ENCODE measurements around the gene CCL2.

CCL2 gene

GRCh38 chr17:34265711-34266110, 10.6 kb downstream of the CCL2 start:
- no peak for DNase-seq (ENCODE audit: low spot score)

- no peak for DNase-seq (ENCODE audit: low spot score)
Observed at GRCh38 chr17:34269969-34270368, 14.9 kb downstream of the CCL2 start, which contains the start of gene CCL7. Gene CCL7 (plus strand): TSS chr17:34270221. CDS start chr17:34270291, 70 bp downstream.

- no peak for DNase-seq (ENCODE audit: low spot score)
Observed at GRCh38 chr17:34275881-34276280, 20.8 kb downstream of the CCL2 start.

DNA sequence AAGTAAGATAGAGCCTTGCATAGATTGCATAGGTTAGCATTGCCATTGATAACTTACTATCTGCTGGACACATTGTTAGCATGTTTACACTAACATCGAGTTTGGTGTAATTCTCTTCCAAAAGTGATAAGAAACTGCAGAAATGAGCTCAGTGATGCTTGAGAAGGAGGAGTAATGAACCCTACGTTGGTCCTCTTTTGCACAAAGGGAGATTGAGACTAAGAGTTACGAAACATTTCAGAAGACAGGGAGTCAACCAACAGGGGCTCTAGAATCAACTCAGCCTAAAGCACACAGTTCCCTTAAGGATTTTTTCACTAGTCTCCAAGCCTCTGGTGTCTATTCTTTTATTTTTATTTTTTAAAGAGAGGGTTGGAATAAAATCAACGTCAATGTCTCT, 21.7 kb downstream of the CCL2 start:
- no peak for DNase-seq (ENCODE audit: low spot score)

- no peak for DNase-seq (ENCODE audit: low spot score)
Observed at GRCh38 chr17:34283571-34283970, 28.5 kb downstream of the CCL2 start.

DNA sequence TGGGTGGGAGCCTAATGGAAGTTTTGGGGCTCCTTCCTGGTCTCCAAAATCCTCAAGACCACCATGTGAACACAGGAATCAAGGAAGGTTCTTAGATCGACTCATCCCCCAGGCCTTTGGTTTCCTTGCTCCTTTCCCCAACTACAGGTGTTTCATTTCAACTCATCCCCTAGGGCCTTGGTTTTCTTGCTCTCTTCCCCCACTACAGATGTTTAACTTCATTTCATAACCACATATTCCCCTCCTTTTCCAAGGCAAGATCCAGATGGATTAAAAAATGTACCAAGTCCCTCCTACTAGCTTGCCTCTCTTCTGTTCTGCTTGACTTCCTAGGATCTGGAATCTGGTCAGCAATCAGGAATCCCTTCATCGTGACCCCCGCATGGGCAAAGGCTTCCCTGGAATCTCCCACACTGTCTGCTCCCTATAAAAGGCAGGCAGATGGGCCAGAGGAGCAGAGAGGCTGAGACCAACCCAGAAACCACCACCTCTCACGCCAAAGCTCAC, 30.3 kb downstream of the CCL2 start, which contains the start of gene CCL11:
CCL11 (plus strand) TSS at position 457 of the 507 bp plus-strand sequence. CDS start 67 bp downstream, outside the sequence.
- DNase-seq (ENCODE audit: low spot score): no peak

- no peak for DNase-seq (ENCODE audit: low spot score)
Observed at GRCh38 chr17:34287875-34288274, 32.8 kb downstream of the CCL2 start.

DNA sequence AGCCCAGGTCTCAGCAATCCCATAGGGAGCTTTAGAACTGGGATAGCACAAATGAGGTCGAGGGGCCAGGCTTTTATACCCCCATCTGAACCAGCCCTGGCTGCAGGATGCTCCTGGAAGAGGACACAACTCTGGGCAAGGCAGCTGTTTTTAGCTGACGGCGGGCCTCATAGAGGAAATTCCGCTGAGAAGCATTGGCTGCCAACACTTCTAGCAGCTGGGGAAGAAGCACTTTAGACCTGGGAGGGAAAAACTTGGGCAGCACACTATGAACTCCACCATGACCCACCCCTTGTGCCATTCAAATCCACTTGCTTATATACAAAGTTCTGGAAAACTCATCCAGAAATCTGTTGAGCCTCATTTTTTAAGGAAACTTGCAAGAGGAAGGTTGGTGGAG, 35.5 kb downstream of the CCL2 start:
- DNase-seq (ENCODE audit: low spot score): no peak

- DNase-seq (ENCODE audit: low spot score): no peak
Observed at GRCh38 chr17:34291721-34292348, 36.8 kb downstream of the CCL2 start.

GRCh38 chr17:34299027-34299426, 43.9 kb downstream of the CCL2 start:
- DNase-seq (ENCODE audit: low spot score): no peak

DNA sequence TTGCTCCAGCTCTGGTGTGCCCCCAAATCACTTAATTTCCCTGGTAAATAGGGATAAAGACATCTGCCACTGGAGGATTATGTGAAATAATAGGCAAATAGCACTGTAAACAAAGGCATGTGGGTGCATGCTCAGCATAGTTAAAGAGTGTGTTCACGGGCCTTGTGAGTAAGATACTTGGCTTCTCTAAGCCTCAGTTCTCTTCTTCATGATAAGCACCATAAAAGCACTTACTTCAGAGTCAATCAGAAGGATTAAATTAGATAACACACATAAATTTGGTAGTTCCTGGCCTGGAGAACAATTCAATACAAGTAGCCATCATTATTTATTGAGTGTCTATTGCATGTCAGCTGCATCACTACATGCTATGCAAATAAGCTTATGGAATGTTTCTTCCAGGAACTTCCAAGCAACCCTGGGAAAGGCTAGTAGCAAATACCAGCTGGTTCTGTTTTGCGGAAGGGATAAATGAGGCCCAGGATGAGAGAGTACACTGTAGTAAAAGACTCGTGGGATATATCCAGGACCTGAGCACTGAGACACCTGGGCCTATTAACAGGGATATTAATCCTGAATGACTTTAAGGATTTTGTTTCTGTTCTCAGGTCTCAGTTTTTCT, 45.0 kb downstream of the CCL2 start:
- no peak for DNase-seq (ENCODE audit: low spot score)

GRCh38 chr17:34300652-34301370, 45.7 kb downstream of the CCL2 start:
- DNase-seq (ENCODE audit: low spot score): no peak

DNA sequence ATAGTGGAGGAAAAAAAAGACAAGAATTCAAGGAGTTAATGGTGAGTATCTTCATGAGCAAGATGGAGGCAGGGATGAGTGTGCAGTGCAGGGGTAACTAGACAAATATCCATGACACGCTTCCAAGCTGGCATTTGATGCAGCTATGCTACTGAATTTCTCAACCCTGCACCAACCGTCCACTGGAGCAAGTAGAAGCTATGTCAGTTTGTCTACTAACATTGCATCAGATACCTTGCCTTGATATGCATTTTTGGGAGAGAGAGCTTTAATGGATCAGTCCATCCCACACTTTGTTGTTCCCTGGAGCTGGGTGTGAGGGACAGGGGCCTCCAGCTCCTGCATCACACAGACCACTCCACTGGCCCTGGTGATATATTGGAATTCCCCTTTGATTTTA, 46.9 kb downstream of the CCL2 start:
- no peak for DNase-seq (ENCODE audit: low spot score)

DNA sequence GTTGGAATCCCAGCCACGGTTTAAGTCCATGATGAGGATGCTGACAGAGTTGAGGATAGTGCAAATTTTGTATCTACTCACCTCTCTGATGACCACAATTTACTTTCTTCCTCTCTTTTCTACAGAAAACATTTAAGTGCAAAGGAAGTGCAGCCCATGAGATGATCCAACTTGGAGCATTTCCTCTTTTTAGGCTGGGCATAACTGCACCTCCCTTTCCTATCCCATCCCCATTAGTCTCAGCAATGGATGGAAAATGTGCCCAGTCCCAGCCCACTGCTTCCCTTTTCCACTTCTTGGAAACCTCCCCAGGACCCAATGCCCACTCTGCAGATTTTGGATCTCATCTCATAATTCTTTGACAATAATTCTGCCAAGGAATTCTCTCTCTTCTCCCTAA, 47.6 kb downstream of the CCL2 start:
- no peak for DNase-seq (ENCODE audit: low spot score)

DNA sequence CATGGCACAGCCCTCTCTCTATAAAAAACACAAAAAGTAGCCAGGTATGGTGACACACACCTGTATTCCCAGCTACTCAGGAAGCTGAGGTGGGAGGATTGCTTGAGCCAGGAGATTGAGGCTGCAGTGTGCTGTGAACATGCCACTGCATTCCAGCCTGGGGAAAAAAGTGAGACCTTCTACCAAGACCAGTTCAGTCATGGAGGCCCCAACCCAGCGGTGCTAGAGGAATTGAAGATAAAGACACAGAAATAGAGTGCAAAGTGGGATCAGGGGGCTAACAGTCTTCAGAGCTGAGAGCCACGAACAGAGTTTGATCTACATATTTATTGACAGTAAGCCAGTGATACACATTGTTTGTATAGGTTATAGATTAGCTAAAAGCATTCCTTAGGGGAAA, 48.5 kb downstream of the CCL2 start:
- no peak for DNase-seq (ENCODE audit: low spot score)

DNA sequence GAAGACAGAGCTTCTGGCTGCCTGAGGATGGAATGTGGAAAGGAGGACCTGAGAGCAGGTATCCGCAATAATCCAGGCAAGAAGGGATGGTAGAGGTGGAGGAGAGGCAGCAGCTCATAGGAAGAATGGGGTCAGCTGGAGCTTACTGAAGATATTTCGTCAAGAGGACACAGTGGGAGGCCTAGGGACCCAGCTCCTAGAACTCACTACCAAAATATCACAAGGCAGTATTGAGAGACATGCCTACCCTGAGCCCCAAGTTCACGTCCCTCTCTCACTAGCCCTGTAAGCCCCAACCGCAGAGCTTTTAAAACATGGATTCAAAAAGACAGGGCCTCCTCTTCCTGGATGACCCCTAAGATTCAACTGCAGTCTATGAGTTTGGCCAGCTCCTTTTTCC, 50.0 kb downstream of the CCL2 start:
- DNase-seq (ENCODE audit: low spot score): no peak

GRCh38 chr17:34305606-34306005, 50.5 kb downstream of the CCL2 start:
- no peak for DNase-seq (ENCODE audit: low spot score)

- no peak for DNase-seq (ENCODE audit: low spot score)
Observed at GRCh38 chr17:34306466-34306865, 51.4 kb downstream of the CCL2 start.
